ENCODE results near the gene NTM. TPM values are rescaled to one million over a fixed set of nuclear protein-coding genes. Genes with fewer than 3 reads are reported as not detected.

Gene NTM
- total RNA-seq, 1 donor from 2014 or later = not detected

GRCh38 chr11:131899950-131900580, 529.6 kb downstream of the NTM start:
- Mint-ChIP-seq H3K9me3 (no peaks in the 10 kb centered on the region), H3K27ac (no peak overlapping the region), H3K27me3 (no peaks in the 10 kb centered on the region), H3K36me3 (ENCODE audit: low read depth) (no peaks in the 10 kb centered on the region), H3K4me3 (no peak overlapping the region), H3K4me1 (no peaks in the 10 kb centered on the region)
- DNase-seq = no peak
- CTCF ChIA-PET = no interaction called here
- POLR2A ChIA-PET = no interaction called here
- intact Hi-C loops (cut with micrococcal nuclease) = no loop called here
- no peak for ATAC-seq (ENCODE audit: low read depth)
- TF ChIP-seq CTCF (IDR thresholded peaks at IDR 0.05) = no peak

DNA sequence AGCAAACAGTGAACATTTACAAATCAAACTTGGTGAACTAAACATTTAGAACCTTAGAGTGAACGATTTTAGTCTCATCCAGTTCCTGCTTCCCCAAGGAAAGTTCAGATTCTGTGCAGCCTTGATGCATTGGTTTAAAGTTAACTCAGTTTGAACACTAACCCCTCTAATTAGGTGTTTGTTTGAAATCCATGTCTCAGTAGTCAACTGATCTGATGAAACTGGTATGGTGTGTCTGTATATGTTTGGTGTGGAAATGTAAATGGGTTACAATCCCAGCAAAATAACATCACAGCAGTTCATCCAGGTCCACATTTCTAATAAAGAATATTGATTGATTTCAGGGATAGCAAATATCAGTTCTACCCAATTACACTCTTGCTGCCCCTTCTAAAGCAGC, 532.0 kb downstream of the NTM start:
- peaks cover 4% of the 10 kb centered on the region for H3K27me3 Mint-ChIP-seq
- DNase-seq (no peak), ATAC-seq (ENCODE audit: low read depth) (no peak)
- ChIA-PET POLR2A (no interaction called here), CTCF (no interaction called here)
- H3K4me1 Mint-ChIP-seq = no peaks in the 10 kb centered on the region
- H3K36me3 Mint-ChIP-seq (ENCODE audit: low read depth) = no peaks in the 10 kb centered on the region
- H3K9me3 Mint-ChIP-seq = no peaks in the 10 kb centered on the region
- no peak for TF ChIP-seq CTCF (IDR thresholded peaks at IDR 0.05)
- H3K27ac Mint-ChIP-seq = no peak overlapping the region
- intact Hi-C loops (cut with micrococcal nuclease) = no loop called here
- no peak overlapping the region for H3K4me3 Mint-ChIP-seq

DNA sequence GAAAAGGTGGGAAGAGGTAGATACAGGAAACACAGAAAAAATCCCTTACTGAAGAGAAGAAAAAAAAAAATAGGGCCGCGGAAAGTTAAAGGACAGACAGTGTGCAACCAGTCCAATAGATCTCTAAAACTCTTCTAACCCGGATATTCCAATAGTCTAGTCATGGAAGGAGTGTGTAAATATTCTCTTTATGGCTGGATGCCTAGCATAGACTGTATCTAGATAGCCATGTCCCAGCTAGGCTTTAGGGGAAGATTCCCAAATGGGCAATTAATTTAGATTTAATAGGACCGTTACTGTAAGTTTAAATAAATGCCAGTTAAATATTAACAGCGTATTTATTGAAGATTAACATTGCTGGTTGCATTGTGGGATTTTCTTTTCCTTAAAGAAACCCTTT, 532.7 kb downstream of the NTM start:
- no peak for TF ChIP-seq CTCF (IDR thresholded peaks at IDR 0.05)
- Mint-ChIP-seq H3K36me3 (ENCODE audit: low read depth) (no peaks in the 10 kb centered on the region), H3K4me1 (no peaks in the 10 kb centered on the region), H3K27me3 (peaks cover 5% of the 10 kb centered on the region), H3K9me3 (no peaks in the 10 kb centered on the region), H3K4me3 (no peak overlapping the region), H3K27ac (no peak overlapping the region)
- DNase-seq = no peak
- intact Hi-C loops (cut with micrococcal nuclease) = no loop called here
- ATAC-seq (ENCODE audit: low read depth) = no peak
- POLR2A ChIA-PET = no interaction called here
- CTCF ChIA-PET = no interaction called here

- no peak for TF ChIP-seq CTCF (IDR thresholded peaks at IDR 0.05)
- ChIA-PET POLR2A (no interaction called here), CTCF (no interaction called here)
- Mint-ChIP-seq H3K27ac (no peak overlapping the region), H3K27me3 (peaks cover 10% of the 10 kb centered on the region), H3K4me1 (no peaks in the 10 kb centered on the region), H3K9me3 (no peaks in the 10 kb centered on the region), H3K4me3 (no peak overlapping the region), H3K36me3 (ENCODE audit: low read depth) (no peaks in the 10 kb centered on the region)
- intact Hi-C loops (cut with micrococcal nuclease) = no loop called here
- no peak for DNase-seq
- no peak for ATAC-seq (ENCODE audit: low read depth)
These were observed 534.3 kb downstream of the NTM start for GRCh38 chr11:131904756-131905155.

GRCh38 chr11:131906963-131907362, 536.5 kb downstream of the NTM start:
- DNase-seq (no peak), ATAC-seq (ENCODE audit: low read depth) (no peak)
- POLR2A ChIA-PET = no interaction called here
- H3K9me3 Mint-ChIP-seq = no peaks in the 10 kb centered on the region
- TF ChIP-seq CTCF (IDR thresholded peaks at IDR 0.05) = no peak
- H3K4me3 Mint-ChIP-seq = no peak overlapping the region
- intact Hi-C loops (cut with micrococcal nuclease) = no loop called here
- CTCF ChIA-PET = no interaction called here
- H3K27ac Mint-ChIP-seq = no peak overlapping the region
- no peaks in the 10 kb centered on the region for H3K36me3 Mint-ChIP-seq (ENCODE audit: low read depth)
- H3K4me1 Mint-ChIP-seq = no peaks in the 10 kb centered on the region
- H3K27me3 Mint-ChIP-seq = peaks cover 24% of the 10 kb centered on the region
